CD4-positive, alpha-beta T cell treated with Interleukin-17A for 4 hours (primary cell): ENCODE results near the gene PPIF.

ENCODE experiments used
- DNase-seq: peaks from one replicate; pipeline ENCODE4 v3.0.0-alpha.2; 2020; ENCODE audit warnings: mixed read lengths

PPIF gene

GRCh38 chr10:79313911-79314439, 33.3 kb upstream of the PPIF start:
- no peak for DNase-seq

- no peak for DNase-seq
Observed at GRCh38 chr10:79314761-79315601, 32.3 kb upstream of the PPIF start.

- DNase-seq, result no peak
Observed at GRCh38 chr10:79315602-79315920, 31.7 kb upstream of the PPIF start.

- DNase-seq, result peak; percentile 25
Observed at GRCh38 chr10:79316671-79317431, 30.4 kb upstream of the PPIF start.

- DNase-seq, result no peak
Observed at GRCh38 chr10:79318369-79318768, 28.9 kb upstream of the PPIF start.

GRCh38 chr10:79319115-79319771, 28.0 kb upstream of the PPIF start:
- DNase-seq, result no peak

GRCh38 chr10:79320316-79320715, 27.0 kb upstream of the PPIF start:
- no peak for DNase-seq

- DNase-seq, result peak; percentile 41
Observed at GRCh38 chr10:79320820-79321493, 26.3 kb upstream of the PPIF start.

GRCh38 chr10:79321494-79321882, 25.8 kb upstream of the PPIF start:
- no peak for DNase-seq

- DNase-seq, result no peak
Observed at GRCh38 chr10:79321951-79322350, 25.3 kb upstream of the PPIF start.

GRCh38 chr10:79322616-79323543, 24.4 kb upstream of the PPIF start:
- peak; percentile 89 for DNase-seq

GRCh38 chr10:79323602-79324001, 23.7 kb upstream of the PPIF start:
- DNase-seq, result no peak

- DNase-seq, result no peak
Observed at GRCh38 chr10:79324032-79324695, 23.1 kb upstream of the PPIF start.

GRCh38 chr10:79326361-79327089, 20.7 kb upstream of the PPIF start:
- DNase-seq, result no peak

- DNase-seq, result no peak
Observed at GRCh38 chr10:79327090-79327457, 20.2 kb upstream of the PPIF start.

GRCh38 chr10:79328147-79328701, 19.0 kb upstream of the PPIF start:
- DNase-seq, result no peak

GRCh38 chr10:79328737-79329504, 18.3 kb upstream of the PPIF start:
- DNase-seq, result no peak

GRCh38 chr10:79329529-79329928, 17.7 kb upstream of the PPIF start:
- DNase-seq, result no peak

GRCh38 chr10:79331226-79331625, 16.0 kb upstream of the PPIF start:
- DNase-seq, result peak; percentile 25
